Chondrocyte (in vitro differentiated cells): ENCODE measurements around the gene SPTBN2. TPM values are rescaled to one million over a fixed set of nuclear protein-coding genes. Genes with fewer than 3 reads are reported as not detected.

Source experiments
- DNase-seq: peaks from one replicate; pipeline ENCODE4 v3.0.0; 2021; ENCODE audit warnings: mixed read lengths, low spot score
- H3K27ac Mint-ChIP-seq: one replicate; pipeline ENCODE4 v1.8.0; 2021; ENCODE audit warnings: mild to moderate bottlenecking, moderate library complexity, mixed read lengths; ENCODE audit not compliant: unreplicated experiment
- H3K27me3 Mint-ChIP-seq: 2 replicates; pipeline ENCODE4 v1.8.0; 2021; ENCODE audit warnings: low read depth, mixed read lengths
- H3K36me3 Mint-ChIP-seq: 2 replicates; pipeline ENCODE4 v1.8.0; 2021; ENCODE audit warnings: low read depth, mixed read lengths
- H3K4me1 Mint-ChIP-seq: 2 replicates; pipeline ENCODE4 v1.8.0; 2021; ENCODE audit warnings: low read depth, mild to moderate bottlenecking, mixed read lengths
- H3K4me3 Mint-ChIP-seq: one replicate; pipeline ENCODE4 v1.8.0; 2021; ENCODE audit warnings: mild to moderate bottlenecking, moderate library complexity, mixed read lengths; ENCODE audit not compliant: unreplicated experiment
- H3K9me3 Mint-ChIP-seq: 2 replicates; pipeline ENCODE4 v1.8.0; 2021; ENCODE audit warnings: low read depth, mixed read lengths
- total RNA-seq: library from RNA; stranded (reverse); gene quantifications from 3 replicates; pipeline ENCODE4 v1.2.1, GENCODE V29; 2021
- TF ChIP-seq, protein P1 (sequence below): fragments of 200-600 bp; sonication (generic); IDR thresholded peaks from 2 replicates; pipeline ENCODE4 v1.5.0; 2021; ENCODE audit warnings: antibody characterized with exemption, mild to moderate bottlenecking, moderate library complexity

The SPTBN2 gene
- total RNA-seq, 1 donor from 2014 or later: 15.7 TPM

DNA sequence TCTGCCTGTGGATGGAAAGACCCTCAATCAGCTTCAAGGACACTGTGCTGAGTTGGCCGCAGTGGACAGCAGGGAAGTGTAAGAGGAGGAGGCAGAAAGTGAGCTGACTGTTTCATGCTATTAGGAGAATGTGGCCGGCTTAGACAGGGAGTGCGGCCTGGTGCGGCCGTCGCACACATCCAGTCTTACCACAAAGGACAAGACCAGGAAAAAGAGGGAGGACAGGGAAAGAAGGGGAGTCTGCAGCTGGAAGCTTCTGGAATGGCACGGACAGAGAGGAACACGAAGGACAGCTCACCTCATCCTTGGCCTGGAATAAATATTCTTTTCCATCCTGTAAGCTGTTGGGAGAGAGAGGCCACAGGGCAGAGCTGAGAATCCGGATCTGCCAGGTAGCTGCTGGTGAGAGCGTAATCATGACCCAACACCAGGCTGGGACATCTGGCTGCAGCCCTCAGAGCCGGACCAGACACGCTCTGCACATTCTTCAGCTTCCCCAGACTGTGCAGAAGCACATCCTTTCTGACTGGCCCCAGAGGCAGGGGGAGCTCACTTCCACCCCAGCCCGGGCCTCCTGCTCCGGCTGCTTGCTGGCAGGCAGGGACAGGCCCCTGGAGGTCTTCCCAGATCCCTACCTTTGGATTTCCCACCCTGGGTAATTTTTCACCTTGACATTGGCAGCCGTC is 42.8 kb downstream of the SPTBN2 start:
- Mint-ChIP-seq H3K27ac (peak overlapping the region; percentile 54), H3K9me3 (no peaks in the 10 kb centered on the region), H3K27me3 (no peaks in the 10 kb centered on the region), H3K36me3 (peaks cover 7% of the 10 kb centered on the region), H3K4me1 (no peaks in the 10 kb centered on the region), H3K4me3 (no peak overlapping the region)
- TF ChIP-seq, protein P1, sequence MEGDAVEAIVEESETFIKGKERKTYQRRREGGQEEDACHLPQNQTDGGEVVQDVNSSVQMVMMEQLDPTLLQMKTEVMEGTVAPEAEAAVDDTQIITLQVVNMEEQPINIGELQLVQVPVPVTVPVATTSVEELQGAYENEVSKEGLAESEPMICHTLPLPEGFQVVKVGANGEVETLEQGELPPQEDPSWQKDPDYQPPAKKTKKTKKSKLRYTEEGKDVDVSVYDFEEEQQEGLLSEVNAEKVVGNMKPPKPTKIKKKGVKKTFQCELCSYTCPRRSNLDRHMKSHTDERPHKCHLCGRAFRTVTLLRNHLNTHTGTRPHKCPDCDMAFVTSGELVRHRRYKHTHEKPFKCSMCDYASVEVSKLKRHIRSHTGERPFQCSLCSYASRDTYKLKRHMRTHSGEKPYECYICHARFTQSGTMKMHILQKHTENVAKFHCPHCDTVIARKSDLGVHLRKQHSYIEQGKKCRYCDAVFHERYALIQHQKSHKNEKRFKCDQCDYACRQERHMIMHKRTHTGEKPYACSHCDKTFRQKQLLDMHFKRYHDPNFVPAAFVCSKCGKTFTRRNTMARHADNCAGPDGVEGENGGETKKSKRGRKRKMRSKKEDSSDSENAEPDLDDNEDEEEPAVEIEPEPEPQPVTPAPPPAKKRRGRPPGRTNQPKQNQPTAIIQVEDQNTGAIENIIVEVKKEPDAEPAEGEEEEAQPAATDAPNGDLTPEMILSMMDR: no peak
- DNase-seq: peak; percentile 58

DNA sequence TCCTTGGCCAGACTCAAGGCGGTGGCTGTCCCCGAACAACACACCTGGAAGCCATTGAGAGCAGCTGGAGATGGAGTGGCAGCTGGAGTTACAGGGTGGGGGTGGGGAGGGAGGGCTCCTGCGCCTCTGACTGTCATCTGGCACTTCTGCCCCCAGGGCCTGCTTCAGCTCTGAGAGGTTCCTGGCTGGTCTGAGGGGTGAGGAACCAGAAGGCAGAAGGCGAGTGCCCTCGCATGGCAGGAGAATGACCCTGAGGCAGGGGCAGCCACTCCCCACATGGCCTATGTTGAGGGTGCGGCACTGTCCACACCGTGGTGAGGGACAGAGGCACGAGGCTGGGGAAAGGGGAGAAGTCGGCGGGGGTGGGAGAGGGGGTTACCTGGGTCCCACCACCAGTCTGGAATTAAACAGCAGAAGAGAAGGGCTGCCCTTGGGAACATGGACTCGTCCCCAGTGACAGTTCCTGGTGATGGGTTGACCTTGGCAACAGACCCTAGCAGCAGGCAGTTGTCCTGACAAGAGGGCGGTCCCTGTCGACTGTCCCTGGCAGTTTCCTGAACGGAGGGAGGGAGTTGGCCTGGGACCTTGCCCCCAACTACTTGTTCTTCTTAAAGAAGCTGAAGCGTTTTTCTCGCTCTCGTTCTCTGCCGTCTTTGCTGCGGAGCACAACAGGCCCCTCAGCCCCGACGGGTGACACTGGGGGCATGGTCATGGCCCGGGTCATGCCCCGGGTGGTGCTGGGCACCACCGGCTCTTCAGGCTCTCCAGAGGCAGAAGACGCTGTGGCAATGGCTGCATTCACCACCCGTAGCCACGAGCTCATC is 43.5 kb downstream of the SPTBN2 start:
- no peak overlapping the region for H3K4me3 Mint-ChIP-seq
- no peak overlapping the region for H3K27ac Mint-ChIP-seq
- no peaks in the 10 kb centered on the region for H3K9me3 Mint-ChIP-seq
- TF ChIP-seq, protein P1: no peak
- H3K27me3 Mint-ChIP-seq: no peaks in the 10 kb centered on the region
- peaks cover 7% of the 10 kb centered on the region for H3K36me3 Mint-ChIP-seq
- H3K4me1 Mint-ChIP-seq: no peaks in the 10 kb centered on the region
- DNase-seq: peak; percentile 71

GRCh38 chr11:66684635-66685034 is 44.4 kb downstream of the SPTBN2 start:
- H3K9me3 Mint-ChIP-seq: no peaks in the 10 kb centered on the region
- peak; percentile 8 for DNase-seq
- no peak overlapping the region for H3K27ac Mint-ChIP-seq
- H3K36me3 Mint-ChIP-seq: peaks cover 7% of the 10 kb centered on the region
- no peaks in the 10 kb centered on the region for H3K4me1 Mint-ChIP-seq
- no peaks in the 10 kb centered on the region for H3K27me3 Mint-ChIP-seq
- TF ChIP-seq, protein P1: no peak
- H3K4me3 Mint-ChIP-seq: no peak overlapping the region

GRCh38 chr11:66683877-66684276 is 45.1 kb downstream of the SPTBN2 start:
- Mint-ChIP-seq H3K4me1 (no peaks in the 10 kb centered on the region), H3K27ac (no peak overlapping the region), H3K36me3 (peaks cover 7% of the 10 kb centered on the region), H3K27me3 (no peaks in the 10 kb centered on the region), H3K9me3 (no peaks in the 10 kb centered on the region), H3K4me3 (no peak overlapping the region)
- TF ChIP-seq, protein P1: no peak
- DNase-seq: peak; percentile 11

DNA sequence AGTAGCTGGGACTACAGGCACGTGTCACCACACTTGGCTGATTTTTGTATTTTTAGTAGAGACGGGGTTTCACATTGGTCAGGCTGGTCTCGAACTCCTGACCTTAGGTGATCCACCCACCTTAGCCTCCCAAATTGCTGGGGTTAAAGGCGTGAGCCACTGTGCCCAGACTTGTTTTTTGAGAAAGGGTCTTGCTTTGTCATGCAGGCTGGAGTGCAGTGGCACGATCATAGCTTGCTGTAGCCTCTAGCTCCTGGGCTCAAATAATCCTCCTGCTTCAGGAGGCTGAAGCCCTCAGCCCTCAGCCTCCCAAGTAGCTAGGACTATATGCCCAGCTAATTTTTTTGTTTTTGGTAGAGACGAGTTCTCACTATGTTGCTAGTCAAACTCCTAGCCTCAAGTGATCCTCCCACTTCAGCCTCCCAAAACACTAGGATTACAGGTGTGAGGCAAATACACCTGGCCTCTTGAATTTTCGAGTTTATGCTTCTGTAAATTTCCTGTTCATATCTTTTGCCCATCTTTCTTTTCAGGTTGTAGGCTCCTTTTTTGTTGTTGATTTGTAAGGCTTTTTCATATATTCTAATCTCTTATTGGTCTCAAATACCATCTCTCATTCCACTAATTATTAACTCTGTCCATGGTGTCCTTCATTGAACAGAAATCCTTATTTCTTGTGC is 47.9 kb downstream of the SPTBN2 start:
- TF ChIP-seq, protein P1: no peak
- Mint-ChIP-seq H3K36me3 (peaks cover 5% of the 10 kb centered on the region), H3K9me3 (no peaks in the 10 kb centered on the region), H3K27ac (no peak overlapping the region), H3K4me3 (no peak overlapping the region), H3K27me3 (no peaks in the 10 kb centered on the region), H3K4me1 (peaks cover 20% of the 10 kb centered on the region)
- peak; percentile 13 for DNase-seq
